Hematopoietic multipotent progenitor cell treated with erythropoietin and hydrocortisone succinate and interleukin-3 and kit ligand, for 8 days (in vitro differentiated cells): ENCODE measurements around the gene AFF3.

Experiments
- DNase-seq: peaks from one replicate; pipeline ENCODE4 v3.0.0-alpha.2; 2015

AFF3 gene

DNA sequence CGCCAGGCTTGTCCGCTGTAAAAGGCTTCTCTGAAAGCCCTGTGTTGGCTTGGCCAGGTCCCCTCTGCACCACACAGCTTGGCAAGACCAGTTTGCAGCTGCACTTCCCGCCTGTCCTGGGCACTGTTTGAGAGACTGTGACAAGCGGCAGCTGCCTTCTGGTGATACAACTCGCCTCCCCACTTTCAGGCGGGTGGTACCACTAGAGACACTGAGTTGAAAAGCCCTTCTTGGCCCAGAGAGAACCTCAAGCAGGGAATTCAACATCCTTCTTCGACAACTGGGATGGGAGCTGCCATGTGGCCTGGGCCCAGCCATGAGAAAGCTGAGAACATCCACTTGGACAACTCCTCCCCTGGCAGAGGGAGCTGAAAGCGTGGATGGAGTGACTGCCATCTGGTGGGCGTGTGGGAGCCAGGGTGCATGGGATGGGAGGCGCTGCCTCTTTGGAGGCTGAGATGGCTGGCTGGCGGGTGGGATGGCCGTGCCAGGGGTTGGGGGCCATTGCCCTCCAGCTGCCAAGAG, 527.1 kb downstream of the AFF3 start:
- peak; percentile 14 for DNase-seq

DNA sequence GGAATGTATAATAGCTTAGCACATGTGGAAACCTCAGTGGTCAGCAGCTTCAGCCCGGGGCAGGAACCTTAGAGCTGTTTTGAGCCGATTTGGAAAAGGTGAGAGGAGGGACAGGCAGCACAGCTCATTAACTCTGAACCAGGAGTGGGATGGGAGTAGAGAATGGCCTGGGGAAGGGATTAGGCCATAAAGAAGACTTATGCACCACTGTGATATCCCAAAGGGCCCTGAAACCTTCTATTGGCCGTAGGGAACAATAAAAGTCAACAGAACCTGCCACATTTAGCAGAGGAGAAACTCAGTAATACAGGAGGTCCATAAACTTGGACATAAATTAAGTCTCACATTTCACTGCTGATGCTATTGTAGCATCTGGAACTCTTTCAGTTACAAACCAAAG, 528.4 kb downstream of the AFF3 start:
- DNase-seq: no peak

DNA sequence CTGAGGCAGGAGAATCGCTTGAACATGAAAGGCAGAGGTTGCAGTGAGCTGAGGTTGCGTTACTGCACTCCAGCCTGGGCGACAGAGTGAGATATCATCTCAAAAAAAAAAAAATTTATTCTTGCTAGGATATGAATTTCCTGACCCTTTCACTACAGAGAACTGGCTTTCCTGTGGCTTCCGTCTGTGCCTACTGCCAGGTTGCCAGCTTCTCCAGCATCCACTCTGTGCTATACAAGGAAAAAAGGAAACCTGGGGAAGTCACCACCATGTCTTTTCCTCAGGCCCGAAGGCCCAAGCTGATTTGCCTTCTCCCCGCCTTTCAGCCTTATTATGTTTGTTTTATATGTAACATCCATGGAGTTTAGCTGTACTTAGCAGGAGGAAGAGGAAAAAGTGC, 530.6 kb downstream of the AFF3 start:
- no peak for DNase-seq

DNA sequence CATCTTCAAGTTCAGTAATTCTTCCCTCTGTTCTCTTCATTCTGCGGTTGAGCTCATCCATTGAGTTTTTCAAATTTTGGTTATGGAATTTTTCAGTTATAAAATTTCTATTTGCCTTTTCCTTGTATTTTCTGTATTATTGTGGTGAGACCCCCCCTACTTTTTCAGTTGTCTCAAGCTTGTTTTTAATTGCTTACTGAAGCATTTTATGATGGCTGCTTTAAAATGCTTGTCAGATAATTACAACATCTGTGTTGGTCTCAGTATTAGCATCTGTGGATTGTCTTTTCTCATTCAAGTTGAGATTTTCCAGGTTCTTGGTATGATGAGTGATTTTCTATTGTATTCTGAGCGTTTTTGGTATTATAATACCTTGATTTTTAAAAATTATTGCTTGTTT, 531.4 kb downstream of the AFF3 start:
- DNase-seq: no peak

DNA sequence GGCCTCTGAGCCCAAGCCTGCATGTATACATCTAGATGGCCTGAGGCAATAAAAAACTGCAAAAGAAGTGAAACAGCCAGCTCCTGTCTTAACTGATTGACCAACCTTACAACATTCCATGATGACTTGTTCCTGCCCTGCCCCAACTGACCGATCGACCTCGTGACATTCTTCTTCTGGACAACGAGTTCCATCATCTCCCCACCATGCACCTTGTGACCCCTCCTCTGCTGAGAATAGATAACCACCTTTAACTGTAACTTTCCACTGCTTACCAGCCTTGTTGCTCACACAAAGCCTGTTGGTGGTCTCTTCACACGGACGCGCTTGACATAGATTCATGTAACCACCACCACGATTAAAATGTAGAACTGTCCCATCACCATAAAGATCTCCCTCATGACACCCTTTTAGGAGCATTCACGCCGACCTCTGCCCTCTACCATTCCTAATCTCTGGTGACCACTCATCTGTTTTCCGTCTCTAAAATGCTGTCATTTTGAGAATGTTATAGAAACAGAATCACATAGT, 532.5 kb downstream of the AFF3 start:
- no peak for DNase-seq

DNA sequence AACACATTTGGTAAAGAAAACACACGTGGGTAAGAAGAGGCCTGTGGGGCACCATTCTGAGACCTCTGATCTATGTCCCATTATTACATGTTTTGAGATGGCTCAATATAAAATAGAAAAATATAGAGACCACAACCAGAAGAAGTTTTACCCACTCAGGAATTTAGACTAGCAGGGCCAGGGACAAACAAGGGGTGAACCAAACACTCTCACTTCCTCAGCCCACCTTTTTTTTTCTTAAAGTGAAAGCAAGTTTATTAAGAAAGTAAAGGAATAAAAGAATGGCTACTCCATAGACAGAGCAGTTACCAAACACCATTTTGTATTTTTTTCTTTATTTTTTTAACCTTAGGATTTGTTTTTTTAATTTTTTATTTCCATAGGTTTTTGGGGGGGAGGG, 533.5 kb downstream of the AFF3 start:
- no peak for DNase-seq

DNA sequence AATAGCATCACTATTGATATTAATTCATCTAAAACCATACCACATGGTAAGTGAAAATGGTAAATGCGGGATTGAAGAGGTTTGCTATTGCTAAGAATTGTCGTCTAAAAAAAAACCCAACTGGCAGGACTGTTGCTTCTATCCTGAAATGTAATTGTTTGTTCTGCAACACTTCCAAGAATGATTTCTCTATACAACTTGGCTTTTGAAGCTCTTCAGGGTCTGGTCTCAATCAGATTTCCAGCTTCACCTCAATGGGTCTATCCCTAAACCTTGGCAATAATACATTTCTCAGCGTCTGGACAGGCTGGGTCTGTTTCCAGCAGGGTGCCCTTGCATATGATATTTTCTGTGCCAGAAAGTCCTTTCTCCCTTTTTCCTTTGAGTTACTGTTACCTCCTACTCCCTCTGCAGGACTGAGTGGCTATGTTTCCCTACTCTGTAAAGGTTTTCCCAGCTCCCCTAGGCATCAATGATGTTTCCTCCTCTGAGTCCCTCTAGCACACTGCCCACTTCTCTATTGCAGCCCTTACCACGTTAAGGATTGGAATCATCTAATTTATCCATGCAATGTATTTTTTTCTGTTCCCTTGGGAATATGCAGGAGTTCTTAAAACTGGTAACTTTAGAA, 534.4 kb downstream of the AFF3 start:
- DNase-seq: no peak

DNA sequence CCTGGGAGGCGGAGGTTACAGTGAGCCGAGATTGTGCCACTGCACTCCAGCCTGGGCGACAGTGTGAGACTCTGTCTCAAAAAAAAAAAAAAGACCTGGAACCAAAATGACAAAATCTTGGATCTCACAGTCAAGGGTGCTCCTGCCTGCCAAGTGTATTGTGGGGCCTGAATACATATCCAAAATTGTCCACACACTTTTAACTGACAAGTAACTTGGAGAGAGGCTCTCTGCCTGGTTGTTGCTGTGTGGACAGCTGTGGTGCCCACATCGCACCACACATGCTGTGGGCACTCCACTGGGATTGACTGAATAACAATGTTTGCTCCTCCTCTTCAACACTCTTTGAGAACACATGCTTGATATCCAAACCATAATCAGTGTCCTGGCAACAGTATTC, 534.9 kb downstream of the AFF3 start:
- no peak for DNase-seq

DNA sequence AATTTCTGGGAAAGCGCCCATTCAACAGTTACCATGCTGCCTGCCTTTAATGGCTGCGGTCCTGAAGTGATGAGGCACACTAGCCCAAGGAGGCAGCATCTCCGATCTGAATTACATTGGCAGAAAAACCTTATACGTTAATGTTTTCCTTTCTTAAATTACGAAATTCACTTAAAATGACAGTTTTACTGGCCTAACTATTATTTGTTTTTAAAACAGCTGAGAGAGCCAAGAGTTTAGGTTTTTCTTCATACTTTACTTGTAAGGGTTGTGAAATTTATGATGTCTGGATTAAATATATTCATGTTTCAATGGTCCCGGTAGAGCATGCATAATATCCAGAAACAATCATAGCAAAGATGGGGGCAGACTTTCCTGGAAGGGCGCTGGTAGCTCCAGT, 537.4 kb downstream of the AFF3 start:
- DNase-seq: no peak

DNA sequence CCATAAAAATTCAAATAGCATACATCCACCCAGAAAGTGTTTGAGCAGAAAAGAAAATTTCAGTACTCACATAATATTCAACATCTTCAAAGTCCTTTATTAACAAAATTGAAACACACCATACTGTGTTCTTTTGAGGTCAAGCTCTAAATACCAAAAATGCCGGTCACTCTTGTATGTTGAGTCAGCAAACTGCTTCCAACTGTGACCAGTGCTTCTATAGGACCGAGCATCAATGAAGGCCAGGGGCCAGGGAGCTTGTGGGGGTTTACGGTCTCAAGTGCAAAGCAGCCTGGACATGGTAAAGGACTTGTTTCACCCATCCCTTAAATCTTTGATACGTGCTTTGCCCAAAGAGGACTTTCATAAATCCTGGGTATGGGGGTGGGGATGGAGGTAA, 539.9 kb downstream of the AFF3 start:
- no peak for DNase-seq

DNA sequence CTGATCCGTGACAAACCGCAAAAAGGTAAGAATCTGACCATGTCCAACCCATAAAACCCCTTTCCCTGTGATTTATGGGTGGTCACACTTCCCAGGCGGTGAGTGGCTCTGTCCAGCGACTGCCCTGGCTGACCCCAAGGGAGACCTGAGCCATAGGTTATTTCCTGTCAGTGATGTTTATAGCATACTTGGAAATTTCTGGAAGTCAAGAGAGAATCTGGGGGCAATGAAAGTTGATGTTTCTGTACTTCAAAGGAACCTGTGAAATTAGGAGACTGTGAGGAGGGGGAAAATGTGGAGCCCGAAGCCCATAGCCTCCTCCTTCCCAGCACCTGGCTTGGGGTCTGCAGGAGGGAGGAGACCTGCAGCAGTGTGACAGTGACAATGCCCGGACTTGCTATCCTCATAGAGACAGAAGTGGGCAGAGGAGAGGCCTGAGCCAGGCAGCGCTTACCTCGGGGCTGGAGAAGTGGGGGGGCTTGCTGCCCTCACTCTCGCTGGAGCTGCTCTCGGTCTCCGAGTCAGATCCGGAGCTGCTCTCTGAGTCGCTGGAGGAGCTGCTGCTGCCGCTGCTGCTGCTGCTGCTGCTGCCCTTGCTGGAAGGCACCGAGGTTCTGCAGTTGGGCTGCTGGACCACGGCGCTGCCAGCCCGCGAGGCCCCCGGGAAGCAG, 541.3 kb downstream of the AFF3 start:
- DNase-seq: no peak

DNA sequence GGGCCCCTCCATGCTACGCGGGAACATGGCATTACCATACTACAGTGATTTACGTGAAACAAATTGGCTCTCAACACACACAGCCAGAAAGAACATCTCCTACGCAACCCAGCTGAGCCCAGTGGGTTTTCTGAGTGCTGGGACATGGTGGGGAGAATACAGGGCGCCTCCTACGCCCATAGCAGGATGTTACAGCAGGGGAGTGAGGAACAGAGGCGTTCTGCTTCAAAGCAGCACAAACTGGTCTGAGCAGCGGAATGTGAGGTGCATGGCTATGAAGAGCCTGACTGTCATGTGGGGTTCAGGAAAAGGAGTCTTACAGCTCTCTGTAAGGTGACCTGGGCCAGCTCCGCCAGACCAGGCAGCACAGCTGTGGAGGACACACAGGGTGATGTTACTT, 543.9 kb downstream of the AFF3 start:
- DNase-seq: no peak

DNA sequence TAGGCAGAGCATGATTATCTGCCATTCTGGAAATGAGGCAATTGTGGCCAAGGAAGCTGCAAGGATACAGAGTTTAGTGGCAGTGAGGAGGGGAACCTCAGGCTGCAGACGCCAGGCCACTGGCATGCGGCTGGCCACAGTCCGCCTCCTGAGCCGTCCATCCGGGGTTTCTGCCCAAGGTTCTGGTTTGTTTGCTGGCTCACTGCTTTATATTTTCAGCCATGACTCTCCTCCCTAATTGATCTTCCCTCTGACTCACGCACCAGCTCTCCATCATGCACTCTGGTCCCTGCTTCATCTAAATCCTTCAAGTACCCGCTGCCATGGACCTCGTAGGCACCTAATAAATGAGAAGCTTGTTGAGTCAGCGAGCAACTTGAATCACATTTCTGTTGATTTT, 544.8 kb downstream of the AFF3 start:
- DNase-seq: no peak

DNA sequence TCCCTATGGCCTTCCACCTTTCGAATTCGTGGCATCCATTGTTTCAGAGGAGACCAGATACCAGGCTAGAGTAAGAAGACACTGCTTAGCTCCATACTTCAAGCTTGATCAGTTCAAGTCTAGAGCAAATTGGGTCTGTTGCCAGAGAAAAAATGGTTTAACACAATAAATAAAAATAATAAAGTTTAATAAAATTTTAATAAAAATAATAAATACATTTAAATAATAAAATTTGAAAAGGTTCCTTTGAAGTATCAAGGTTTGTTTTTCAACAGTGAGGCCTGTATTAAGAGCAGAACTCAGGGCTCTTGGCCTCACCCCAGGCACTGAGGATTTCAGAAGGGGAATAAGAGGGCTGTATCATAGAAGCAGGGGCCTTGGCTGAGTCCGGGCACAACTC, 547.0 kb downstream of the AFF3 start:
- no peak for DNase-seq

DNA sequence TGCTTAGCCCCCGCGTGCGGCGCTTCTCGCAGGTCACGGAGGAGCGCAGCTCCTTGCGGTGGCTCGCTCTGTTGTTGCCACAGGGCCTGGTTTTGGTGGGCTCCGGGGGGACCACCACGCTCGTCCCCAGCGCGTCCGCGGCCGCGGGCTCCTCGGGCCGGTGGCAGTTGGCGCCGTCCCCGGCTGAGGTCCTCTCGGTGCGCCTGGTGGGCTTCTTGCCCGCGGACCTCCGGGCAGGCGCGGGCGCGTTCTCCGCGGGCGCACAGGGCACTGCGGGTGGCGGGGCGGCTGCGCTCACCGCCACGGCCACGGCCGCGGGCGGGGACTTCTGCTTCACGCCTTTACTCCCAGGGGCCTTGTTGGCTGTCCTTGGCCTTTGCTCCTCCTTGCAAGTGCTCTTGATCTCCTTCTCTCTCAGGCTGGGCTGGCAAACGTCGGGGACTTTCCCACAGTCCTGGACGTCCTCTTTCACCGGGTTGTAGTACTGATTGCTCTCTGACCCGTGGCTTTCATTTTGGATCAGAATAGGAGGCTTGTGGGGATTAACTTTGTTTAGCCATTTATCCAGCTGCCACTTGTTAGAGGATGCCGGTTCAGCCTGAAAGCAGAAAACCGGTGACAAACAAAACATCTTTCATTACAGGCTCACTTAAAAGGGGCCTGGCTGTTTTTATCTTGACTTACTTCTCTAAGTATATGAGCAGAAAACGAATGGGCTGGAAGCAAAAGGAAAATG, 548.5 kb downstream of the AFF3 start:
- no peak for DNase-seq

DNA sequence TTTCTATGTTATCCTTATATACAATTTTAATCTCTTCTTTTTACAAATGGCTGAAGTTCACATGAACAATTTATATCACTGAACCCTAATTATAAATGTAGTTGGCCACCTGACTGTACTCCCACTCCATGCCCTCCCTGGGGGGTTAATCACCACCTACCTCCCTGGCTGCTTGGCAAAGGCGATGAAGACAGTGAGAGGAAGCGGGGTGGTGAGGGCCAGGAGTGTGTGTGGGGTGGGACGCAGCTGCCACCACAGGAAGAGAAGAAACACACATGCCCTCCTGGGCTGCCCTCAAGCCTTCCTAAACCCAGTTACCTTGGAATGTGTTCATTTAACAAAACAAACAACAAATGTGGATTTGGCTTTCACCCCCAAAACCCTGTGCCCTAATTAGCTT, 565.6 kb downstream of the AFF3 start:
- DNase-seq: no peak

DNA sequence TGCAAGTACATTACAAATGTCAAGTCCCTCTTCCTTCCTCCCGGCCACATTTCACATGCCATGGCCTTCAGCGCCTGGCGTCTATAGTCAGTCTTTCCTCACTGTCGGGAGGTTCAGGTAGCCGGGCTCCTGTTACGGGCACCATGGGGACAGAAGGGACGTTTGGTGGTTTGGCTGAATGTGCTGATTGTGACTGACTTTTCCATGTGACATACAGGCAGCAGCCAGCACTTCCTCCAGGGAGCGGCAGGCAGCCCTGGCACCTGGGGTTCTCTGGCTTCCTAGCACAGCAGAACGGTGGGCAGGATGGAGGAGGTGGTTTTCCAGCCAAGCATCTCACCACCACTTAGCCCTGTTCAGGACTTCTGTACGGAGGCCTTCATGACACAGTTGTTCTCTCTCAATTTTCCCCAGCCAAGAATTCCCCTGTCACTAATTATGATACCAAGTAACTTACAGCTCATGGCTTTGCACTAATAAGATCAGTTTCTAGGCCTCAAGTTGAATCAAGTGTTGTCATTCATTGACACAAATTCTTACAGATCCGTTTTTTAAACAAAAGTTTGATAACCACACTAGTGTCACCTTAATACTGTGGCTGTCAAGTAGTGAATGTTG, 568.6 kb downstream of the AFF3 start:
- no peak for DNase-seq

DNA sequence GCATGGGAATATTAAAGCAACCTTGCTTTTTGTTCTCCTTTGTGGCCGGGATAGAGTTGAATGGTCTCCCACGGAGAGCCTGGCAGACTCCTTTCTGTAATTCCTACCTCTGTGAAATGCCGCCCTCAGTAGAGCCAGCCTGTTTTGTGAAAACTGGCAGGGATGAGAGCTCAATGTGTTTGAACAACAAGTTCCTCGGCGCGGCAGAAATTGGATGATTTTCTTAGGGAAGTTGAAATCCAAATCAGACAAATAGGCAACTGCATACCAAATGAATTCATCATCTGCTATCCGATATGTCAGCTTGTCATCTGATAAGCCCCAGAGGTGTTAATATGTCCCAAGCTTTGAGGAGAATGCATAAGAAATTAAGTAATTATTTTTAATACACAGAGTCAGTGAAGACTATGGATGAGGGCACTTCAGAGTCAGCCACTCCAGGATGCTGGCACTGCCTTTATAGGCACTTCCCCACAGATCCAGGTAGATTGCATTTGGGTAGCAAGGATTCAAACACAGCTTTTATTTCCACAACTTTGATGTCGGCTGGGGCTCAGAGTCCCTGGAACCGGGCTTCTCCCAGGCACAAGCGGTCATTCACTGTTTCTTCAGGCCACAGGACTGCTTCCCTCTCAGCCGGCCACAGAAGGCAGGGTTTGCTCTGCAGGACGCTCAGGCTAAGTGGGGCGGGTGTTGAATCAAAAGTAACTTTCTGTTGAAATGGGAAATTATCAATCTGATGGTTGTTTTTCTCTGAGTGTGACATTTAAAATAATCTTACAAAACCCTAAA, 569.8 kb downstream of the AFF3 start:
- no peak for DNase-seq

DNA sequence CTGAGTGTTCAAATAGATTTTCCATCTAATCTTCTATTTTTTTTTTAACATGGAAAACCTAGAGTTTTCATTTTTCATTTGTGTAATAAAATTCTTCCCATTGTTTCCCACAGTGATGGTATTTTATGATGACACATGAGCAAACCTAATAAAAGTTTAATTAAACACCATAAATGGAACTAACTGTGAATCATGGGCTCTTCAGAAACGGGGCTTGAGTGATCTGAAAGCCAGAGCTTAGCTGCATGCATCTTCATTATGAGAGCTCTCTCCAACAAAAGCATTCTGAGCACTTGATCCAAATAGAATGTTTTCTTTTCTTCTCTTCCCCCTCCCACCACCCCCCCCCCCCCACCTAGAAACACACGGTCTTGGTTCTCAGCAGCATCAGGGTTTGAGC, 570.4 kb downstream of the AFF3 start:
- no peak for DNase-seq

DNA sequence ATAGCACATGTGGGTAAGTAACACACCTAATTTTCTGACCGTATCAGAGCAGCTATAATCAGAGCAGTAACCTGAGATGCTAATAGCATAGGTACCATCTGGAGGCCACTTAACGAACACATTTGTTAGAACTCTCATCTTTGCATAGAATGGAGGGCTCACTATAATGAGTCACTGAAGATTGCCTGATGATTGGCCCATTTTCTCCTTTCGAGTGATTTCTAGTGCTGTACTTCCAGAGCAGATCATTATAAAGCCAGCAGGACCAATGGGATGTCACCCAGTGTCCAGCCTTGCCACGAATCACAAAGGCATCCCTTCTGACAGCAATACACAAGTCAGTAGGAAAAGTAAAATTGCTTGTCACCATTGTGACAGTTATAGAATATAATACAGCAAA, 570.9 kb downstream of the AFF3 start:
- DNase-seq: no peak

DNA sequence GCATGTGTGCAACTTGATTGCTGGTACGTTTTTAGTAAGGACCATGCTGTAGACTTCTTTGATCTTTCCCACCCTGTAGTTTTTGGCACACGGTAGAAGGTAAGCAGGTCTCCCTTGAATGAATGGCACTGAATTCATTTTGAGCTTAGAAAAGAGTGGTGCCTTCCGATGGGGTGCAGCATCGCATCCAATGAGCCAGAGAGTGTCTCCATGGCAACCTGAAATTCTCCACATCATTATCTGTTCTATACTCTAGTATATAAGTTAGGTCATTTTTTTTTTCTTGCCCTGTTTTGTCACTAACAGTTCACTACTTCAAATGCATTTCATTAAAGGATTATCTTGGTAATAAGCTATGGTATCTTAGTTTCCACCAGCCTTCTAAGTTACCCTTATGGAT, 571.4 kb downstream of the AFF3 start:
- no peak for DNase-seq

DNA sequence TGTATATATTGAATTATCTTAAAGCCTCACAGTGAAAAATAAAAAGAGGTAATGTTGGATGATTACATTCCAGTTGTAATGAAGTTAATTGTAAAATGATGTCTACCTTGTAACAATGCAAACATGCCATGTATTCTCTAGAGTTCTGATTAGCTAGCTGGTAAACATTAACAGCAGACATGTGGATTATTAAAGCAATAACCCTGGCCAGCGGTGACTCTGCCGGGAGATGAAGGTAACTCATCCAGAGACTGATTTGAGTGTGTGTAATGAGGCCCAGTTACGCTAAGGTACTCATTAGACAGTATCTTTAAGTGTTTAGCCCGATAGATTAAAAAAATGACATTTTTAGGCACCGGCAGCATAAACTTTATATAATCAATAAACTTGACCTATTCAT, 573.0 kb downstream of the AFF3 start:
- DNase-seq: no peak

DNA sequence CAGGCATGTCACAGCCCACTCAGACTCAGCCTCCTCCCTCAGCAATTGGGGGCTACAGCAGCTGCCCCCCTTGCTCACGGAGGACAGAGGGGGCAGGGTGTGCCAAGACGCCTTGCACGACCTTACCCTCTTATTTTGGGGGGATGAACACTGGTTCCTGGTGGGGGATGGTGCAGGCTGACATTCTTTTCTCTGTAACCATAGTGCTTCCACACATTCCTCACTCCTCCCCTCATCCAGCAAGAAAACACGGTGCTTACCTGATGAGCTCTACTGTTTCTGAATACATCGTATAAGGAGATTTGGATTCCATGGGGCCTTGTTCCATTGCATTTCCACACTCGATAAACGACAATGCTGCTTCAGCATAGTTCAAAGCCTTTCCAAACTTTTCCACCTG, 577.2 kb downstream of the AFF3 start:
- DNase-seq: no peak
